HepG2 (cell line): ENCODE data around the gene ELMOD3. TPM values are rescaled to one million over a fixed set of nuclear protein-coding genes. Genes with fewer than 3 reads are reported as not detected.
A peak's percentile ranks its signal among the peaks of the same experiment; 100 is the strongest.

ENCODE experiments used
- CSRNP2 ChIP-seq: sonication (generic); formaldehyde crosslinking; conservative IDR thresholded peaks from 2 replicates; pipeline ENCODE4 v1.8.0; 2022; ENCODE audit warnings: low read depth, missing genetic modification reagents
- DMTF1 ChIP-seq: sonication (generic); formaldehyde crosslinking; IDR thresholded peaks from 2 replicates; pipeline ENCODE4 v1.4.0; 2020; ENCODE audit warnings: mild to moderate bottlenecking, missing genetic modification reagents
- ELF3 ChIP-seq: IDR thresholded peaks from 2 replicates; pipeline ENCODE4 v1.6.1; 2016; ENCODE audit warnings: missing genetic modification reagents, missing compliant biosample characterization
- MEIS1 ChIP-seq: sonication (generic); formaldehyde crosslinking; IDR thresholded peaks from 2 replicates; pipeline ENCODE4 v1.9.0; 2021; ENCODE audit warnings: mild to moderate bottlenecking, missing genetic modification reagents, moderate library complexity, borderline replicate concordance
- NFATC3 ChIP-seq: sonication (generic); formaldehyde crosslinking; IDR thresholded peaks from 2 replicates; pipeline ENCODE4 v1.5.1; 2020; ENCODE audit warnings: mild to moderate bottlenecking, missing genetic modification reagents
- PRPF4 ChIP-seq: fragments of 200-400 bp; formaldehyde crosslinking; IDR thresholded peaks from 2 replicates; pipeline ENCODE4 v1.6.1; 2016; ENCODE audit warnings: low read length, low read depth; ENCODE audit not compliant: poor library complexity, severe bottlenecking
- RAD21 ChIP-seq: fragments of 450-650 bp; formaldehyde crosslinking; IDR thresholded peaks from 2 replicates; pipeline ENCODE4 v1.5.0; 2020; ENCODE audit warnings: mild to moderate bottlenecking
- SIX1 ChIP-seq: sonication (generic); formaldehyde crosslinking; IDR thresholded peaks from 2 replicates; pipeline ENCODE4 v1.4.0; 2020; ENCODE audit warnings: missing genetic modification reagents, borderline replicate concordance
- SP1 ChIP-seq, 2 experiments: fragments of 450-650 bp in 1 of 2; sonication (generic) in 1 of 2; formaldehyde crosslinking in 1 of 2; IDR thresholded peaks; 2 replicates each; pipeline versions ENCODE4 v1.4.0 to v1.6.1; 2016 to 2020; ENCODE audit warnings: missing genetic modification reagents in 1 of 2
- SRSF4 ChIP-seq: fragments of 200-400 bp; formaldehyde crosslinking; IDR thresholded peaks from one replicate; pipeline ENCODE4 v1.6.1; 2018; ENCODE audit warnings: mild to moderate bottlenecking, low read depth, low read length, moderate library complexity; ENCODE audit not compliant: poor library complexity, severe bottlenecking
- TCF7 ChIP-seq: sonication (generic); IDR thresholded peaks from 2 replicates; pipeline ENCODE4 v1.6.1; 2016; ENCODE audit warnings: antibody characterized with exemption, low read depth
- ZFP1 ChIP-seq: IDR thresholded peaks from 2 replicates; pipeline ENCODE4 v1.6.1; 2016
- ZNF451 ChIP-seq: sonication (generic); formaldehyde crosslinking; IDR thresholded peaks from 2 replicates; pipeline ENCODE4 v1.5.0; 2020; ENCODE audit warnings: mild to moderate bottlenecking, missing genetic modification reagents
- ZNF670 ChIP-seq: sonication (generic); formaldehyde crosslinking; IDR thresholded peaks from 2 replicates; pipeline ENCODE4 v1.8.0; 2022; ENCODE audit warnings: mild to moderate bottlenecking, missing genetic modification reagents, borderline replicate concordance
- ZNF713 ChIP-seq: sonication (generic); formaldehyde crosslinking; IDR thresholded peaks from 2 replicates; pipeline ENCODE4 v1.4.0; 2020; ENCODE audit warnings: mild to moderate bottlenecking, missing genetic modification reagents
- ZNF770 ChIP-seq: sonication (generic); formaldehyde crosslinking; IDR thresholded peaks from 2 replicates; pipeline ENCODE4 v1.5.0; 2020; ENCODE audit warnings: mild to moderate bottlenecking, missing genetic modification reagents
- ZNF792 ChIP-seq: IDR thresholded peaks from 2 replicates; pipeline ENCODE4 v1.6.1; 2016
- ZNF879 ChIP-seq: sonication (generic); formaldehyde crosslinking; IDR thresholded peaks from 2 replicates; pipeline ENCODE4 v1.8.1; 2023; ENCODE audit warnings: missing genetic modification reagents
- polyA plus RNA-seq, 8 experiments: library from polyadenylated mRNA; depleted of rRNA in 3 of 8; stranded (reverse) in 7 of 8; unstranded in 1 of 8; fragments of >200 nt; fragmentation: Illumina TruSeq in 4 of 8; extraction: Trizol in 4 of 8; gene quantifications; 2 replicates each; pipeline versions ENCODE4 v1.2.1 to v1.2.3, GENCODE V29; 2011 to 2016; ENCODE audit warnings: low read depth in 4 of 8, missing spikeins in 1 of 8, mixed read lengths in 1 of 8; ENCODE audit not compliant: insufficient read depth in 1 of 8
- total RNA-seq, 5 experiments: library from RNA; depleted of rRNA; stranded (reverse); fragments of >200 nt; fragmentation: Illumina TruSeq; extraction: Trizol; gene quantifications; 2 replicates each; pipeline ENCODE4 v1.2.3, GENCODE V29; 2016; ENCODE audit warnings: low read depth in 1 of 5
- TF ChIP-seq, protein P1 (sequence below): sonication (generic); formaldehyde crosslinking; IDR thresholded peaks from 2 replicates; pipeline ENCODE4 v1.8.0; 2022; ENCODE audit warnings: mild to moderate bottlenecking, missing genetic modification reagents; ENCODE audit not compliant: insufficient replicate concordance
- TF ChIP-seq, protein P2 (sequence below): sonication (generic); formaldehyde crosslinking; conservative IDR thresholded peaks from 2 replicates; pipeline ENCODE4 v1.4.0; 2020; ENCODE audit warnings: missing genetic modification reagents
- TF ChIP-seq, protein P3 (sequence below): sonication (generic); formaldehyde crosslinking; IDR thresholded peaks from 2 replicates; pipeline ENCODE4 v1.4.0; 2020; ENCODE audit warnings: missing genetic modification reagents

The ELMOD3 gene
- total and polyA plus RNA-seq, 2 of the 13 experiments (the other 11 are each of a cell fraction or from before 2014, with no cell fraction given), result 13.3 to 19.5 TPM

GRCh38 chr2:85325466-85325811 lies 29.1 kb upstream of the ELMOD3 start (continued):
- TF ChIP-seq ZNF770 (CRISPR knock-in tag) (peak; percentile 99), CSRNP2 (CRISPR knock-in tag) (no peak), ELF3 (CRISPR knock-in tag) (no peak), DMTF1 (CRISPR knock-in tag) (no peak), ZNF792 (no peak), TCF7 (no peak), RAD21 (CRISPR knock-in tag) (0 out of 2 replicates have a peak, but pooled peaks have one; percentile 20), PRPF4 (no peak), SIX1 (no peak), ZNF879 (no peak), SRSF4 (no peak), ZNF451 (no peak), SP1 (IDR thresholded peaks at IDR 0.05) (no peak), SP1 (CRISPR knock-in tag; IDR thresholded peaks at IDR 0.05) (no peak), ZNF670 (CRISPR knock-in tag) (peak; percentile 67; the same call in 1 of the 2 replicates), ZNF713 (no peak), MEIS1 (no peak), ZFP1 (CRISPR knock-in tag) (no peak), NFATC3 (CRISPR knock-in tag) (no peak)
- TF ChIP-seq, protein P1, sequence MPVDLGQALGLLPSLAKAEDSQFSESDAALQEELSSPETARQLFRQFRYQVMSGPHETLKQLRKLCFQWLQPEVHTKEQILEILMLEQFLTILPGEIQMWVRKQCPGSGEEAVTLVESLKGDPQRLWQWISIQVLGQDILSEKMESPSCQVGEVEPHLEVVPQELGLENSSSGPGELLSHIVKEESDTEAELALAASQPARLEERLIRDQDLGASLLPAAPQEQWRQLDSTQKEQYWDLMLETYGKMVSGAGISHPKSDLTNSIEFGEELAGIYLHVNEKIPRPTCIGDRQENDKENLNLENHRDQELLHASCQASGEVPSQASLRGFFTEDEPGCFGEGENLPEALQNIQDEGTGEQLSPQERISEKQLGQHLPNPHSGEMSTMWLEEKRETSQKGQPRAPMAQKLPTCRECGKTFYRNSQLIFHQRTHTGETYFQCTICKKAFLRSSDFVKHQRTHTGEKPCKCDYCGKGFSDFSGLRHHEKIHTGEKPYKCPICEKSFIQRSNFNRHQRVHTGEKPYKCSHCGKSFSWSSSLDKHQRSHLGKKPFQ (CRISPR knock-in tag), result no peak
- TF ChIP-seq, protein P2, sequence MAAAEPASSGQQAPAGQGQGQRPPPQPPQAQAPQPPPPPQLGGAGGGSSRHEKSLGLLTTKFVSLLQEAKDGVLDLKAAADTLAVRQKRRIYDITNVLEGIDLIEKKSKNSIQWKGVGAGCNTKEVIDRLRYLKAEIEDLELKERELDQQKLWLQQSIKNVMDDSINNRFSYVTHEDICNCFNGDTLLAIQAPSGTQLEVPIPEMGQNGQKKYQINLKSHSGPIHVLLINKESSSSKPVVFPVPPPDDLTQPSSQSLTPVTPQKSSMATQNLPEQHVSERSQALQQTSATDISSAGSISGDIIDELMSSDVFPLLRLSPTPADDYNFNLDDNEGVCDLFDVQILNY (CRISPR knock-in tag), result no peak
- TF ChIP-seq, protein P3, sequence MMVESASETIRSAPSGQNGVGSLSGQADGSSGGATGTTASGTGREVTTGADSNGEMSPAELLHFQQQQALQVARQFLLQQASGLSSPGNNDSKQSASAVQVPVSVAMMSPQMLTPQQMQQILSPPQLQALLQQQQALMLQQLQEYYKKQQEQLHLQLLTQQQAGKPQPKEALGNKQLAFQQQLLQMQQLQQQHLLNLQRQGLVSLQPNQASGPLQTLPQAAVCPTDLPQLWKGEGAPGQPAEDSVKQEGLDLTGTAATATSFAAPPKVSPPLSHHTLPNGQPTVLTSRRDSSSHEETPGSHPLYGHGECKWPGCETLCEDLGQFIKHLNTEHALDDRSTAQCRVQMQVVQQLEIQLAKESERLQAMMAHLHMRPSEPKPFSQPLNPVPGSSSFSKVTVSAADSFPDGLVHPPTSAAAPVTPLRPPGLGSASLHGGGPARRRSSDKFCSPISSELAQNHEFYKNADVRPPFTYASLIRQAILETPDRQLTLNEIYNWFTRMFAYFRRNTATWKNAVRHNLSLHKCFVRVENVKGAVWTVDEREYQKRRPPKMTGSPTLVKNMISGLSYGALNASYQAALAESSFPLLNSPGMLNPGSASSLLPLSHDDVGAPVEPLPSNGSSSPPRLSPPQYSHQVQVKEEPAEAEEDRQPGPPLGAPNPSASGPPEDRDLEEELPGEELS (CRISPR knock-in tag), result no peak
